Daoy (cell line): Measurements from ENCODE around the gene ITGA6. TPM values are rescaled to one million over a fixed set of nuclear protein-coding genes. Genes with fewer than 3 reads are reported as not detected.

Experiments used
- total RNA-seq: library from RNA; depleted of rRNA; stranded (reverse); fragments of >200 nt; shearing (Covaris generic); gene quantifications from 2 replicates; pipeline ENCODE4 v1.2.3, GENCODE V29; 2014; rRNA removed

Gene ITGA6
- total RNA-seq, 1 experiment from 2014 or later, result 27.4 TPM

Other genes starting within 250 kb of the ITGA6 start
- gene PDK1, start 128.5 kb downstream of the ITGA6 start, total RNA-seq, result 9.3 and 14.9 TPM in 2 replicates